GM12878 (cell line): ENCODE data around the gene EPOP. TPM values are rescaled to one million over a fixed set of nuclear protein-coding genes. Genes with fewer than 3 reads are reported as not detected.

Experiments
- ASH2L ChIP-seq: fragments of 300-600, 200-600 bp; sonication (generic); IDR thresholded peaks from 2 replicates; pipeline ENCODE4 v1.6.1; 2017; ENCODE audit warnings: low read depth, mild to moderate bottlenecking, borderline replicate concordance
- ATF2 ChIP-seq: IDR thresholded peaks from 2 replicates; pipeline ENCODE4 v1.6.1; 2012; ENCODE audit warnings: low read length, inconsistent platforms
- CHD2 ChIP-seq: IDR thresholded peaks from 2 replicates; pipeline ENCODE4 v1.6.1; 2011; ENCODE audit warnings: low read depth, low read length, improper control_type of control experiment, borderline replicate concordance
- CREB1 ChIP-seq: IDR thresholded peaks from 2 replicates; pipeline ENCODE4 v1.6.1; 2012; ENCODE audit warnings: low read depth, mild to moderate bottlenecking, inconsistent platforms
- CREM ChIP-seq: IDR thresholded peaks from 2 replicates; pipeline ENCODE4 v1.6.1; 2014; ENCODE audit warnings: antibody characterized with exemption, low read depth
- ESRRA ChIP-seq: IDR thresholded peaks from 2 replicates; pipeline ENCODE4 v1.6.1; 2012; ENCODE audit warnings: mild to moderate bottlenecking, low read length, improper control_type of control experiment
- HCFC1 ChIP-seq: fragments of 150-350 bp; IDR thresholded peaks from 2 replicates; pipeline ENCODE4 v1.6.1; 2014; ENCODE audit warnings: low read length
- HDGF ChIP-seq: fragments of 450-650 bp; IDR thresholded peaks from 2 replicates; pipeline ENCODE4 v1.6.1; 2016; ENCODE audit warnings: antibody characterized with exemption
- KLF5 ChIP-seq: fragments of 450-650 bp; IDR thresholded peaks from 2 replicates; pipeline ENCODE4 v1.6.1; 2014; ENCODE audit warnings: mild to moderate bottlenecking; ENCODE audit not compliant: partially characterized antibody
- MTA2 ChIP-seq: fragments of 450-650 bp; IDR thresholded peaks from 2 replicates; pipeline ENCODE4 v1.6.1; 2016; ENCODE audit warnings: low read depth, mild to moderate bottlenecking, moderate library complexity
- PBX3 ChIP-seq: IDR thresholded peaks from 2 replicates; pipeline ENCODE4 v1.6.1; 2011; ENCODE audit warnings: mild to moderate bottlenecking, low read depth, low read length, moderate library complexity; ENCODE audit not compliant: insufficient replicate concordance
- POU2F2 ChIP-seq: IDR thresholded peaks from 3 replicates; pipeline ENCODE4 v1.6.1; 2011; ENCODE audit warnings: low read depth, mild to moderate bottlenecking, low read length, borderline replicate concordance
- PRDM15 ChIP-seq: fragments of 450-650 bp; formaldehyde crosslinking; IDR thresholded peaks from 2 replicates; pipeline ENCODE4 v1.4.0; 2020; ENCODE audit warnings: mild to moderate bottlenecking, moderate library complexity
- SKIL ChIP-seq: fragments of 450-650 bp; IDR thresholded peaks from 2 replicates; pipeline ENCODE4 v1.6.1; 2017; ENCODE audit warnings: mild to moderate bottlenecking, low read depth, inconsistent platforms; ENCODE audit not compliant: poor library complexity, severe bottlenecking
- SMAD5 ChIP-seq: IDR thresholded peaks from 2 replicates; pipeline ENCODE4 v1.6.1; 2016; ENCODE audit warnings: antibody characterized with exemption, low read depth
- SPI1 ChIP-seq: IDR thresholded peaks from 2 replicates; pipeline ENCODE4 v1.6.1; 2011; ENCODE audit warnings: low read depth, mild to moderate bottlenecking, low read length, moderate library complexity, borderline replicate concordance; ENCODE audit not compliant: insufficient read depth
- SREBF1 ChIP-seq: IDR thresholded peaks from 2 replicates; pipeline ENCODE4 v1.6.1; 2012; ENCODE audit warnings: mild to moderate bottlenecking, low read length
- ZBED1 ChIP-seq: IDR thresholded peaks from 2 replicates; pipeline ENCODE4 v1.6.1; 2016; ENCODE audit warnings: borderline replicate concordance
- ZSCAN29 ChIP-seq: fragments of 450-650 bp; IDR thresholded peaks from 2 replicates; pipeline ENCODE4 v1.6.1; 2017; ENCODE audit warnings: mild to moderate bottlenecking, moderate library complexity
- polyA plus RNA-seq, 11 experiments: library from polyadenylated mRNA; depleted of rRNA in 4 of 11; unstranded in 6 of 11; stranded (reverse) in 5 of 11; fragments of >200 nt; fragmentation: Nextera tagmentation in 4 of 11; fragmentation: Illumina TruSeq in 1 of 11; extraction: Ambion mirVana in 4 of 11; extraction: Trizol in 1 of 11; gene quantifications; 1 replicate in 1 of 11; 2 replicates in 10 of 11; pipeline versions ENCODE4 v1.2.1 to v1.2.3, GENCODE V29; 2011 to 2016; ENCODE audit warnings: inconsistent platforms in 2 of 11, missing spikeins in 2 of 11, low read depth in 1 of 11
- total RNA-seq, 4 experiments: library from RNA; depleted of rRNA in 3 of 4; stranded (reverse); fragments of >200 nt in 3 of 4; fragmentation: Illumina TruSeq in 1 of 4; extraction: Trizol in 1 of 4; gene quantifications; 2 replicates each; pipeline versions ENCODE4 v1.2.1 to v1.2.3, GENCODE V29; 2013 to 2021
- TF ChIP-seq, protein P1 (sequence below): IDR thresholded peaks from 2 replicates; pipeline ENCODE4 v1.6.1; 2012; ENCODE audit warnings: low read depth, low read length, improper control_type of control experiment

EPOP gene
- total and polyA plus RNA-seq, 10 of the 15 experiments (the other 5 are each of a cell fraction or from before 2014, with no cell fraction given), result 0.53 to 9.0 (median 3.7) TPM

DNA sequence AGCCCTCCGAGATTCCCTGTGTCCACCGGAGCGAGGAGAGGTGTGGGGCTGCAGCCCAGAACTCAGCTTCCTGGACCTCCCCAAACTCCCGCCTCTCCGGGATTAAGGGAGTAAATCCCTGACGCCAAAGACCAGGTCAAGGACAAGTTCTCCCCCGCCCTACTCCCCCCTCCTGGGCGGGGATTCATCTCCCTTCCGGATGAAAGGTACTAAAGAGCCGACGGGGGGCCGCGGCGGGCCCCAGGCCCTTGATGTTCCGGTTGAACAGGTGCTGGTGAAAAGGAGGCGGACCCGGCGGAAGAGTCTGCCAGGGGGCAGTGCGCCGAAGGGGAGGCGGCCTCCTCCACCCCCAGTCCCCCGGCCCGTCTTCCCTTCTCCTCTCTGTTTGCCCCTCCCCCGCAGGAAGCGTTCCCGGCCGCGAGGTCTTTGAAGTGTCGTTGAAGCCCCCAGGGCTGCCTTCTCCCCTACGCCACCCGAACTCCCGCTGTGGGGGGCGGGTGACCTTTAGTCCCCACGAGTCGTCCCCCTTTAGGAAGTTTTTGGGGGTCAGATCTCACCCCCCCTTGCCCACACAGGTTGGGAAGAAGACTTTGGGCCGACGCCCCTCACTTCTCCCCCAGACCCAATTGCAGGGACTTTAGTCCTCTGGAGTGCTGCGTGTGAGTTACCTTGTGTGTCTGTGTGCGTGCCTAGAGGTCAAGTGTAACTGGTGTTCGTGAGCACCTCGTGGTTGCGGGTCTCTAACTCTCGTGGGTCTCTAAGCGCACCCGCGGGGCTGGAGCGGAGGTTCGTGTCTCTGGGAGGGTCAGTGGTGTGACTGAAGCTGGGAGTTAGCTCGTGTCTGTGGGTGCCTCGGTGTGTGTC lies 29.2 kb upstream of the EPOP start (continued):
- TF ChIP-seq PRDM15 (CRISPR knock-in tag) (no peak), SREBF1 (0 out of 2 replicates have a peak, but pooled peaks have one; percentile 18), KLF5 (no peak), PBX3 (no peak), SKIL (peak; percentile 34), HCFC1 (no peak), MTA2 (0 out of 2 replicates have a peak, but pooled peaks have one; percentile 45), ZBED1 (no peak), POU2F2 (no peak; the same call in 2 of the 3 replicates), ASH2L (0 out of 2 replicates have a peak, but pooled peaks have one; percentile 17), ATF2 (no peak), CREM (peak; percentile 51; the same call in 1 of the 2 replicates), CREB1 (no peak), SMAD5 (peak; percentile 50; the same call in 1 of the 2 replicates), SPI1 (no peak), ESRRA (0 out of 2 replicates have a peak, but pooled peaks have one; percentile 48), HDGF (0 out of 2 replicates have a peak, but pooled peaks have one; percentile 22), ZSCAN29 (no peak), CHD2 (peak; percentile 82)
- TF ChIP-seq, protein P1, sequence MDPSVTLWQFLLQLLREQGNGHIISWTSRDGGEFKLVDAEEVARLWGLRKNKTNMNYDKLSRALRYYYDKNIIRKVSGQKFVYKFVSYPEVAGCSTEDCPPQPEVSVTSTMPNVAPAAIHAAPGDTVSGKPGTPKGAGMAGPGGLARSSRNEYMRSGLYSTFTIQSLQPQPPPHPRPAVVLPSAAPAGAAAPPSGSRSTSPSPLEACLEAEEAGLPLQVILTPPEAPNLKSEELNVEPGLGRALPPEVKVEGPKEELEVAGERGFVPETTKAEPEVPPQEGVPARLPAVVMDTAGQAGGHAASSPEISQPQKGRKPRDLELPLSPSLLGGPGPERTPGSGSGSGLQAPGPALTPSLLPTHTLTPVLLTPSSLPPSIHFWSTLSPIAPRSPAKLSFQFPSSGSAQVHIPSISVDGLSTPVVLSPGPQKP, result 0 out of 2 replicates have a peak, but pooled peaks have one; percentile 55
